ENCODE data around the gene SAMD3. TPM values are rescaled to one million over a fixed set of nuclear protein-coding genes. Genes with fewer than 3 reads are reported as not detected.

SAMD3 gene
- total and polyA plus RNA-seq, 7 donors, result 0.81 to 3.7 (median 2.3) TPM; not detected in 3

GRCh38 chr6:130223508-130223907 lies 757 bp upstream of the SAMD3 start:
- WGBS, 2 donors, result 69 to 80% methylated on average over 5 of the region's 5 CpGs
- Histone ChIP-seq H3K27me3 (no peaks in the 10 kb centered on the region), H3K9me3 (no peaks in the 10 kb centered on the region), H3K4me1 (peaks cover 0 to under 1% (median under 1%) of the 10 kb centered on the region in 4 donors), H3K4me3 (no peak overlapping the region), H3K36me3 (no peaks in the 10 kb centered on the region), H3K27ac (no peak overlapping the region)
- DNase-seq, result no peak
- intact Hi-C loops (cut with DNase I), result no loop called here
- no peak for TF ChIP-seq POLR2AphosphoS5 (IDR thresholded peaks at IDR 0.05)
- TF ChIP-seq EP300 (IDR thresholded peaks at IDR 0.05), result no peak
- TF ChIP-seq CTCF (IDR thresholded peaks at IDR 0.05), result no peak
- TF ChIP-seq POLR2A (IDR thresholded peaks at IDR 0.05), result no peak

- Histone ChIP-seq H3K9me3 (no peaks in the 10 kb centered on the region), H3K27me3 (no peaks in the 10 kb centered on the region), H3K36me3 (no peaks in the 10 kb centered on the region), H3K27ac (no peak overlapping the region), H3K4me1 (no peaks in the 10 kb centered on the region), H3K4me3 (no peak overlapping the region)
- DNase-seq, result no peak
- whole genome bisulfite sequencing, 2 donors, result 82 to 88% methylated on average over 8 of the region's 8 CpGs
- intact Hi-C loops (cut with DNase I), result no loop called here
- TF ChIP-seq CTCF (IDR thresholded peaks at IDR 0.05), result no peak
- no peak for TF ChIP-seq EP300 (IDR thresholded peaks at IDR 0.05)
- TF ChIP-seq POLR2AphosphoS5 (IDR thresholded peaks at IDR 0.05), result no peak
- no peak for TF ChIP-seq POLR2A (IDR thresholded peaks at IDR 0.05)
Observed at GRCh38 chr6:130218134-130218533, 4.6 kb downstream of the SAMD3 start.

- TF ChIP-seq EP300 (IDR thresholded peaks at IDR 0.05), result no peak
- no peak for TF ChIP-seq POLR2AphosphoS5 (IDR thresholded peaks at IDR 0.05)
- TF ChIP-seq POLR2A (IDR thresholded peaks at IDR 0.05), result no peak
- TF ChIP-seq CTCF (IDR thresholded peaks at IDR 0.05), result no peak
- no peak overlapping the region for H3K4me3 ChIP-seq
- no peaks in the 10 kb centered on the region for H3K36me3 ChIP-seq
- H3K9me3 ChIP-seq, result no peaks in the 10 kb centered on the region
- no peak for DNase-seq
- intact Hi-C loops (cut with DNase I), result no loop called here
- no peaks in the 10 kb centered on the region for H3K4me1 ChIP-seq
- H3K27me3 ChIP-seq, result no peaks in the 10 kb centered on the region
- H3K27ac ChIP-seq, result no peak overlapping the region
- WGBS, 2 donors, result 72 to 76% methylated on average over 4 of the region's 4 CpGs
Observed at GRCh38 chr6:130216620-130217019, 6.1 kb downstream of the SAMD3 start.

GRCh38 chr6:130215526-130215925 lies 7.2 kb downstream of the SAMD3 start:
- Histone ChIP-seq H3K27ac (no peak overlapping the region), H3K27me3 (no peaks in the 10 kb centered on the region), H3K4me3 (no peak overlapping the region), H3K4me1 (no peaks in the 10 kb centered on the region), H3K9me3 (no peaks in the 10 kb centered on the region), H3K36me3 (no peaks in the 10 kb centered on the region)
- no peak for DNase-seq
- intact Hi-C loops (cut with DNase I), result no loop called here
- no peak for TF ChIP-seq POLR2A (IDR thresholded peaks at IDR 0.05)
- TF ChIP-seq POLR2AphosphoS5 (IDR thresholded peaks at IDR 0.05), result no peak
- no peak for TF ChIP-seq EP300 (IDR thresholded peaks at IDR 0.05)
- TF ChIP-seq CTCF (IDR thresholded peaks at IDR 0.05), result no peak
- 40 to 87% methylated on average over 1 of the region's 1 CpG for WGBS, 2 donors

GRCh38 chr6:130212215-130212874 lies 10.4 kb downstream of the SAMD3 start:
- TF ChIP-seq EP300 (IDR thresholded peaks at IDR 0.05) (no peak), POLR2A (IDR thresholded peaks at IDR 0.05) (no peak), POLR2AphosphoS5 (IDR thresholded peaks at IDR 0.05) (no peak), CTCF (IDR thresholded peaks at IDR 0.05) (no peak)
- Histone ChIP-seq H3K4me1 (no peaks in the 10 kb centered on the region), H3K36me3 (no peaks in the 10 kb centered on the region), H3K27ac (no peak overlapping the region), H3K4me3 (no peak overlapping the region), H3K9me3 (no peaks in the 10 kb centered on the region), H3K27me3 (no peaks in the 10 kb centered on the region)
- 6 to 31% methylated on average over 2 of the region's 2 CpGs for WGBS, 2 donors
- intact Hi-C loops (cut with DNase I), result no loop called here
- no peak for DNase-seq

Data from sigmoid colon (tissue), 7 donors.